Measurements from ENCODE around the gene CDH24. TPM values are rescaled to one million over a fixed set of nuclear protein-coding genes. Genes with fewer than 3 reads are reported as not detected.
A peak's percentile ranks its signal among the peaks of the same experiment; 100 is the strongest.

CDH24 gene
- total and polyA plus RNA-seq, 10 donors: 1.3 to 9.4 (median 5.4) TPM

DNA sequence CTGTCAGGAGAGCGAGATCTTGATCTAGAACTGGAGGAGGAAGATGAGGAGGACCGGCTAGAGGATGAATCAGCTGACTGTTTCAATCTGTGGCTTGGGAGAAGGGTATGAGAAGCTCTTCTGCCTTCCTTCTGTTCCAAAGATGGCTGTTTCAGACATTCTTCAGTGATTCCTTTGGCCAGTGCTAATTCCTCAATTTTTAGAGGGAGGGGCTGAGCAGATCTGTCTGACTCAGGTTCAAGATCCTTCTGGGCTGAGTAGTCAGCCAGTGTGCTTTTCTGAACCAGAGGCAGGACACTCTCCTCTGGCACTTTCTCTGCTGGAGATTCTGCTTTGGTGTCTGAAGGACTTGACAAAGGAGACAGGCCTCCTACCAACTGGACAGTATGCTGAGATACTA is 22.4 kb upstream of the CDH24 start:
- no peaks in the 10 kb centered on the region for H3K9me3 ChIP-seq
- no peak for DNase-seq
- peak overlapping the region in 3 of 8 donors; percentile 24 to 60 (median 59) for H3K27ac ChIP-seq
- no peak overlapping the region for H3K4me3 ChIP-seq
- no peaks in the 10 kb centered on the region for H3K27me3 ChIP-seq (replicated peaks in 1 of 7)
- TF ChIP-seq POLR2AphosphoS5 (IDR thresholded peaks at IDR 0.05) (no peak), CTCF (IDR thresholded peaks at IDR 0.05 in 8 of 11, conservative IDR thresholded peaks at IDR 0.05 in 3 of 11) (no peak)
- H3K4me1 ChIP-seq: peaks cover 0 to 48% (median 19%) of the 10 kb centered on the region in 6 donors
- 82 to 93% (median 89%) methylated on average over 2 of the region's 2 CpGs for WGBS, 5 donors
- H3K36me3 ChIP-seq: peaks cover 6 to 100% (median 96%) of the 10 kb centered on the region in 6 donors
- intact Hi-C loops (cut with DNase I; ENCODE audit: low total_unique reads): no loop called here

DNA sequence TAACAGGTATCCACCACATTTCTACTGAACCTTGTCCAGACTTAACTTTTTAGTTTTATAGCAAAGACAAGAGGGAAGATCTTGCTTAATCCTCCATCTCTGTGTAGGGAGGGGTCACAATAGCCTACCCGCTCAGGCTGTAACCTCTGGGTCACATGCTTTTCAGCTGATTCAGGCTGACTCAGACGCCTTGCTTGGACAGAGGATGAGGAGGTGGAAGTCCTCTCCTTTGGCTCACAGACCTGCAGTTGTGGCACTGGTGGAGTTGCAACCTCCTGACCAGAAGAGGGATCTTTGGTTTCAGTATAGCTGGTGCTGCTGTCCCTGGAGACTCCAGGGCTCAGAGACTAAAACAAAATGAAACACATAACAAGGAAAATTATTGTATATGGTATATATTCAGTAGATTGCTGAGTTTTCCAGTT is 21.4 kb upstream of the CDH24 start:
- Histone ChIP-seq H3K36me3 (peaks cover 3 to 100% (median 94%) of the 10 kb centered on the region in 6 donors), H3K27me3 (replicated peaks in 1 of 7) (no peaks in the 10 kb centered on the region), H3K27ac (peak overlapping the region in 5 of 8 donors; percentile 22 to 60 (median 31)), H3K4me1 (peaks cover 0 to 48% (median 19%) of the 10 kb centered on the region in 6 donors), H3K9me3 (no peaks in the 10 kb centered on the region), H3K4me3 (no peak overlapping the region)
- intact Hi-C loops (cut with DNase I; ENCODE audit: low total_unique reads): no loop called here
- TF ChIP-seq POLR2A (IDR thresholded peaks at IDR 0.05): no peak
- TF ChIP-seq POLR2AphosphoS5 (IDR thresholded peaks at IDR 0.05): peak in 2 of 3 donors; percentile 22 to 65
- no peak for DNase-seq
- 24 to 61% (median 37%) methylated on average over 2 of the region's 2 CpGs for WGBS, 5 donors

GRCh38 chr14:23077962-23078361 is 20.6 kb upstream of the CDH24 start:
- intact Hi-C loops (cut with DNase I; ENCODE audit: low total_unique reads): no loop called here
- peak overlapping the region in 5 of 8 donors; percentile 4 to 60 (median 31) for H3K27ac ChIP-seq

DNA sequence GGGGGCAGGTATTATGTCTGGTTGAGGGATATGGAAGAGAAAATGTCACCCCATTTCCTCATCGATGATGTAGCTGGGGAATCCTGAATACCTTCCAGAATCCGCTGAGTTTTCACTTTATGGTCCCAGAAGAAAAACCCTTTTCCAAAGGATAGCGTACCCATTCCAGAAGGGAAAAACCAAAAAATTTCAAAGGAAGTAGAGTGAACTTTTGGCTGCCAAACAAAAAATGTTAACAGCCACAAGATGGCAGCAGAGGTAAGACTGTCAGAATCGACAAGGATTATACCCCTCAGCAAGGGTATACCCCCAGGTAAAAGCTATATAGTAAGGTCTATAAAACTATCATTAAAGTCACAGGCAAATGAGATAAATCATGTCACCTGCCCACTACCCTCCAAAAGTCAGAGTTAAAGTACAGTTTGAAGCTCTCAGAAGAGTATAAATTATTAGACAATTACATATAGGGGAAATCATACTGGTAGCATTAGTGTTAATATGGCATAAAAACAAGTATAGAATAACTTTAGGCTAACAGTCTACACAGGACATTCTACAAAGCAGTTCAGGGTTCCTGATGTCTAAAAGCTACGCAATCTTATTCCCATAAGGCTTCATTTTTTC is 19.6 kb upstream of the CDH24 start:
- Histone ChIP-seq H3K27me3 (replicated peaks in 1 of 7) (no peaks in the 10 kb centered on the region), H3K9me3 (no peaks in the 10 kb centered on the region), H3K4me1 (peaks cover 3 to 61% (median 24%) of the 10 kb centered on the region in 6 donors), H3K36me3 (peaks cover 3 to 100% (median 93%) of the 10 kb centered on the region in 6 donors), H3K4me3 (no peak overlapping the region), H3K27ac (peak overlapping the region in 1 of 8 donors; percentile 18)
- WGBS, 5 donors: 65 to 71% (median 69%) methylated on average over 5 of the region's 5 CpGs
- peak in 9 of 11 experiments; percentile 8 to 67 (median 54) for TF ChIP-seq CTCF (IDR thresholded peaks at IDR 0.05 in 8 of 11, conservative IDR thresholded peaks at IDR 0.05 in 3 of 11)
- TF ChIP-seq POLR2AphosphoS5 (IDR thresholded peaks at IDR 0.05): no peak
- no peak for TF ChIP-seq POLR2A (IDR thresholded peaks at IDR 0.05)
- no peak for DNase-seq
- intact Hi-C loops (cut with DNase I; ENCODE audit: low total_unique reads): no loop called here

More at GRCh38 chr14:23077962-23078361, 20.6 kb upstream of the CDH24 start:
- Histone ChIP-seq H3K27me3 (replicated peaks in 1 of 7) (no peaks in the 10 kb centered on the region), H3K9me3 (no peaks in the 10 kb centered on the region), H3K4me3 (no peak overlapping the region), H3K36me3 (peaks cover 3 to 100% (median 94%) of the 10 kb centered on the region in 6 donors), H3K4me1 (peaks cover 0 to 51% (median 19%) of the 10 kb centered on the region in 6 donors)
- no peak for DNase-seq
- WGBS, 5 donors: 85 to 93% (median 90%) methylated on average over 5 of the region's 5 CpGs
- TF ChIP-seq POLR2AphosphoS5 (IDR thresholded peaks at IDR 0.05): no peak
- no peak for TF ChIP-seq POLR2A (IDR thresholded peaks at IDR 0.05)
- TF ChIP-seq CTCF (IDR thresholded peaks at IDR 0.05 in 8 of 11, conservative IDR thresholded peaks at IDR 0.05 in 3 of 11): no peak

Measured in spleen (tissue), 11 donors.